Activated naive CD8-positive, alpha-beta T cell (primary cell): ENCODE measurements around the gene INPP5K.
A peak's percentile ranks its signal among the peaks of the same experiment; 100 is the strongest.

ENCODE experiments used
- H3K27ac Mint-ChIP-seq: one replicate; pipeline ENCODE4 v1.8.0; 2021; ENCODE audit warnings: mixed read lengths
- H3K27me3 Mint-ChIP-seq: one replicate; pipeline ENCODE4 v1.8.0; 2021; ENCODE audit warnings: mixed read lengths
- H3K36me3 Mint-ChIP-seq: one replicate; pipeline ENCODE4 v1.8.0; 2021; ENCODE audit warnings: mixed read lengths
- H3K4me1 Mint-ChIP-seq: one replicate; pipeline ENCODE4 v1.8.0; 2021; ENCODE audit warnings: low read depth, mixed read lengths
- H3K4me3 Mint-ChIP-seq: one replicate; pipeline ENCODE4 v1.8.0; 2021; ENCODE audit warnings: mild to moderate bottlenecking, mixed read lengths
- H3K9me3 Mint-ChIP-seq: one replicate; pipeline ENCODE4 v1.8.0; 2021; ENCODE audit warnings: low read depth, mixed read lengths

INPP5K gene

GRCh38 chr17:1473170-1473569, 43.2 kb downstream of the INPP5K start:
- no peaks in the 10 kb centered on the region for H3K36me3 Mint-ChIP-seq
- peaks cover 18% of the 10 kb centered on the region for H3K4me1 Mint-ChIP-seq
- H3K9me3 Mint-ChIP-seq = no peaks in the 10 kb centered on the region
- no peaks in the 10 kb centered on the region for H3K27me3 Mint-ChIP-seq
- H3K4me3 Mint-ChIP-seq = no peak overlapping the region
- no peak overlapping the region for H3K27ac Mint-ChIP-seq

GRCh38 chr17:1471911-1472821, 44.2 kb downstream of the INPP5K start:
- Mint-ChIP-seq H3K4me3 (no peak overlapping the region), H3K27me3 (no peaks in the 10 kb centered on the region), H3K27ac (no peak overlapping the region), H3K36me3 (no peaks in the 10 kb centered on the region), H3K4me1 (peaks cover 18% of the 10 kb centered on the region), H3K9me3 (no peaks in the 10 kb centered on the region)

- Mint-ChIP-seq H3K4me1 (peaks cover 18% of the 10 kb centered on the region), H3K27me3 (no peaks in the 10 kb centered on the region), H3K27ac (no peak overlapping the region), H3K4me3 (no peak overlapping the region), H3K9me3 (no peaks in the 10 kb centered on the region), H3K36me3 (no peaks in the 10 kb centered on the region)
Measured at GRCh38 chr17:1471490-1471889, 44.9 kb downstream of the INPP5K start.

- Mint-ChIP-seq H3K27ac (no peak overlapping the region), H3K36me3 (no peaks in the 10 kb centered on the region), H3K27me3 (no peaks in the 10 kb centered on the region)
Measured at GRCh38 chr17:1470755-1471462, 45.5 kb downstream of the INPP5K start.

GRCh38 chr17:1470071-1470754, 46.2 kb downstream of the INPP5K start:
- Mint-ChIP-seq H3K36me3 (no peaks in the 10 kb centered on the region), H3K27ac (no peak overlapping the region), H3K4me1 (peaks cover 18% of the 10 kb centered on the region), H3K27me3 (no peaks in the 10 kb centered on the region), H3K9me3 (no peaks in the 10 kb centered on the region), H3K4me3 (no peak overlapping the region)

More at GRCh38 chr17:1470755-1471462, 45.5 kb downstream of the INPP5K start:
- Mint-ChIP-seq H3K4me3 (no peak overlapping the region), H3K9me3 (no peaks in the 10 kb centered on the region), H3K4me1 (peaks cover 18% of the 10 kb centered on the region)

GRCh38 chr17:1469231-1469852, 47.1 kb downstream of the INPP5K start:
- no peak overlapping the region for H3K4me3 Mint-ChIP-seq
- no peaks in the 10 kb centered on the region for H3K27me3 Mint-ChIP-seq
- H3K36me3 Mint-ChIP-seq = no peaks in the 10 kb centered on the region
- H3K4me1 Mint-ChIP-seq = peaks cover 18% of the 10 kb centered on the region
- H3K27ac Mint-ChIP-seq = no peak overlapping the region
- H3K9me3 Mint-ChIP-seq = no peaks in the 10 kb centered on the region

- no peaks in the 10 kb centered on the region for H3K36me3 Mint-ChIP-seq
- no peak overlapping the region for H3K27ac Mint-ChIP-seq
- no peaks in the 10 kb centered on the region for H3K9me3 Mint-ChIP-seq
- H3K4me3 Mint-ChIP-seq = no peak overlapping the region
- H3K4me1 Mint-ChIP-seq = peaks cover 13% of the 10 kb centered on the region
- no peaks in the 10 kb centered on the region for H3K27me3 Mint-ChIP-seq
Measured at GRCh38 chr17:1467898-1468492, 48.4 kb downstream of the INPP5K start.

GRCh38 chr17:1467258-1467657, 49.2 kb downstream of the INPP5K start:
- Mint-ChIP-seq H3K36me3 (no peaks in the 10 kb centered on the region), H3K9me3 (no peaks in the 10 kb centered on the region), H3K27ac (no peak overlapping the region), H3K4me3 (no peak overlapping the region), H3K27me3 (no peaks in the 10 kb centered on the region), H3K4me1 (peaks cover 14% of the 10 kb centered on the region)

- no peak overlapping the region for H3K27ac Mint-ChIP-seq
- H3K27me3 Mint-ChIP-seq = peaks cover 6% of the 10 kb centered on the region
- no peaks in the 10 kb centered on the region for H3K9me3 Mint-ChIP-seq
- peaks cover 28% of the 10 kb centered on the region for H3K4me1 Mint-ChIP-seq
- H3K4me3 Mint-ChIP-seq = no peak overlapping the region
- no peaks in the 10 kb centered on the region for H3K36me3 Mint-ChIP-seq
Measured at GRCh38 chr17:1464186-1464585, 52.2 kb downstream of the INPP5K start.

- H3K9me3 Mint-ChIP-seq = no peaks in the 10 kb centered on the region
- H3K36me3 Mint-ChIP-seq = no peaks in the 10 kb centered on the region
- H3K4me1 Mint-ChIP-seq = peaks cover 30% of the 10 kb centered on the region
- peak overlapping the region; percentile 75 for H3K27ac Mint-ChIP-seq
- H3K27me3 Mint-ChIP-seq = peaks cover 6% of the 10 kb centered on the region
- H3K4me3 Mint-ChIP-seq = peak overlapping the region; percentile 75
Measured at GRCh38 chr17:1462164-1463112, 54.0 kb downstream of the INPP5K start.

GRCh38 chr17:1461198-1461944, 55.0 kb downstream of the INPP5K start:
- Mint-ChIP-seq H3K27me3 (peaks cover 8% of the 10 kb centered on the region), H3K27ac (no peak overlapping the region), H3K36me3 (no peaks in the 10 kb centered on the region), H3K4me1 (peaks cover 36% of the 10 kb centered on the region), H3K4me3 (no peak overlapping the region), H3K9me3 (no peaks in the 10 kb centered on the region)

- Mint-ChIP-seq H3K4me1 (peaks cover 37% of the 10 kb centered on the region), H3K36me3 (no peaks in the 10 kb centered on the region), H3K9me3 (no peaks in the 10 kb centered on the region), H3K4me3 (no peak overlapping the region), H3K27me3 (peaks cover 8% of the 10 kb centered on the region), H3K27ac (no peak overlapping the region)
Measured at GRCh38 chr17:1460233-1460632, 56.2 kb downstream of the INPP5K start.
